A172 (cell line): Measurements from ENCODE around the gene TAC3. TPM values are rescaled to one million over a fixed set of nuclear protein-coding genes. Genes with fewer than 3 reads are reported as not detected.

Experiments used
- DNase-seq: peaks from one replicate; pipeline ENCODE4 v3.0.0-alpha.2; 2015; ENCODE audit warnings: low spot score
- total RNA-seq: library from RNA; depleted of rRNA; stranded (reverse); fragments of >200 nt; shearing (Covaris generic); gene quantifications from 2 replicates; pipeline ENCODE4 v1.2.3, GENCODE V29; 2014

Gene TAC3
- total RNA-seq, 1 experiment from 2014 or later: not detected

- no peak for DNase-seq
These were observed 10.1 kb downstream of the TAC3 start, which contains the start of gene ZBTB39 for GRCh38 chr12:57005980-57006808. TSS of gene ZBTB39 (minus strand) at chr12:57006546. CDS start at chr12:57004917, 1,629 bp downstream.

GRCh38 chr12:57004651-57005050, 11.7 kb downstream of the TAC3 start:
- no peak for DNase-seq

GRCh38 chr12:57003395-57003794, 12.9 kb downstream of the TAC3 start:
- no peak for DNase-seq

- peak; percentile 46 for DNase-seq
These were observed 14.9 kb downstream of the TAC3 start for GRCh38 chr12:57001448-57001906.

- DNase-seq: no peak
These were observed 15.9 kb downstream of the TAC3 start for GRCh38 chr12:57000393-57000792.

GRCh38 chr12:56999456-56999855, 16.9 kb downstream of the TAC3 start:
- peak; percentile 31 for DNase-seq

GRCh38 chr12:56998981-56999380, 17.3 kb downstream of the TAC3 start:
- no peak for DNase-seq

- no peak for DNase-seq
These were observed 18.0 kb downstream of the TAC3 start for GRCh38 chr12:56998316-56998715.

GRCh38 chr12:56996793-56997545, 19.4 kb downstream of the TAC3 start:
- DNase-seq: no peak

- no peak for DNase-seq
These were observed 20.3 kb downstream of the TAC3 start for GRCh38 chr12:56995930-56996496.

GRCh38 chr12:56995201-56995929, 21.0 kb downstream of the TAC3 start:
- no peak for DNase-seq

- no peak for DNase-seq
These were observed 22.0 kb downstream of the TAC3 start for GRCh38 chr12:56994231-56994746.

GRCh38 chr12:56993346-56993745, 23.0 kb downstream of the TAC3 start:
- DNase-seq: no peak

GRCh38 chr12:56991319-56992246, 24.7 kb downstream of the TAC3 start:
- peak; percentile 38 for DNase-seq

- DNase-seq: no peak
These were observed 25.5 kb downstream of the TAC3 start for GRCh38 chr12:56990648-56991318.

GRCh38 chr12:56989861-56990610, 26.3 kb downstream of the TAC3 start:
- DNase-seq: no peak

GRCh38 chr12:56988207-56988739, 28.1 kb downstream of the TAC3 start:
- peak; percentile 80 for DNase-seq

GRCh38 chr12:56987551-56988053, 28.7 kb downstream of the TAC3 start:
- DNase-seq: peak; percentile 79

- no peak for DNase-seq
These were observed 29.3 kb downstream of the TAC3 start for GRCh38 chr12:56987011-56987410.
